Gastrocnemius medialis (tissue), 4 donors: Measurements from ENCODE around the gene TTC9. TPM values are rescaled to one million over a fixed set of nuclear protein-coding genes. Genes with fewer than 3 reads are reported as not detected.

Source experiments
- ATAC-seq, 2 donors: fragments of 150-250 bp; one replicate each; pipeline ENCODE4 v1.9.1; 2016
- DNase-seq, 2 donors: peaks; one replicate each; pipeline ENCODE4 v3.0.0-alpha.2; 2019
- H3K27ac ChIP-seq, 4 donors: fragments of 200-600 bp; sonication (generic); 1 replicate in 1 of 4; 2 replicates in 3 of 4; pipeline ENCODE4 v1.5.1; 2016 to 2018; ENCODE audit warnings: mild to moderate bottlenecking in 2 of 4, moderate library complexity in 1 of 4
- H3K27me3 ChIP-seq, 3 donors: fragments of 200-600 bp; sonication (generic) in 2 of 3; 1 replicate in 1 of 3; 2 replicates in 2 of 3; pipeline versions ENCODE4 v1.5.1 to v1.6.0; 2016 to 2019; ENCODE audit warnings: mild to moderate bottlenecking in 1 of 3, moderate library complexity in 1 of 3
- H3K36me3 ChIP-seq, 2 donors: fragments of 200-600 bp; sonication (generic) in 1 of 2; one replicate each; pipeline ENCODE4 v1.5.1; 2017 to 2018
- H3K4me1 ChIP-seq, 2 donors: fragments of 200-600 bp; sonication (generic) in 1 of 2; one replicate each; pipeline ENCODE4 v1.5.1; 2016 to 2017; ENCODE audit warnings: mild to moderate bottlenecking in 2 of 2
- H3K4me3 ChIP-seq, 4 donors: fragments of 200-600 bp; sonication (generic) in 3 of 4; 1 replicate in 1 of 4; 2 replicates in 3 of 4; pipeline ENCODE4 v1.5.1; 2016 to 2019; ENCODE audit warnings: mild to moderate bottlenecking in 2 of 4
- H3K9me3 ChIP-seq, 3 donors: fragments of 200-600 bp; sonication (generic) in 2 of 3; 1 replicate in 1 of 3; 2 replicates in 2 of 3; pipeline ENCODE4 v1.5.1; 2016 to 2019
- CTCF ChIP-seq, 5 experiments: fragments of 450-650 bp in 3 of 5; fragments of 200-600 bp in 2 of 5; sonication (generic) in 2 of 5; IDR thresholded peaks in 4 of 5; conservative IDR thresholded peaks in 1 of 5; 1 replicate in 4 of 5; 2 replicates in 1 of 5; pipeline ENCODE4 v1.5.1; 2016 to 2019; ENCODE audit warnings: antibody characterized with exemption in 5 of 5, mild to moderate bottlenecking in 3 of 5, moderate library complexity in 3 of 5
- POLR2A ChIP-seq, 2 donors: fragments of 450-650 bp; IDR thresholded peaks; one replicate each; pipeline ENCODE4 v1.6.1; 2017; ENCODE audit warnings: antibody characterized with exemption in 2 of 2, mild to moderate bottlenecking in 2 of 2, moderate library complexity in 2 of 2
- in situ Hi-C, 4 donors: fragments of 200-750 bp; cut with MboI; loops; one replicate each; pipeline versions ENCODE4 v1.15.0 to v1.8.0; 2017; ENCODE audit warnings: low sequenced_read_pairs in 4 of 4
- intact Hi-C: fragments of 100-400 bp; cut with DNase I; formaldehyde crosslinking; loops from one replicate; pipeline ENCODE4 v1.15.1; 2023; ENCODE audit warnings: low total_unique reads
- total RNA-seq, 4 donors: library from RNA; depleted of rRNA; stranded (reverse); fragments of >200 nt; gene quantifications; one replicate each; pipeline versions ENCODE4 v1.1.0 to v1.2.3, GENCODE V29; 2016

TTC9 gene
- total RNA-seq, 4 donors from 2014 or later = 4.4 to 10.8 (median 9.1) TPM

DNA sequence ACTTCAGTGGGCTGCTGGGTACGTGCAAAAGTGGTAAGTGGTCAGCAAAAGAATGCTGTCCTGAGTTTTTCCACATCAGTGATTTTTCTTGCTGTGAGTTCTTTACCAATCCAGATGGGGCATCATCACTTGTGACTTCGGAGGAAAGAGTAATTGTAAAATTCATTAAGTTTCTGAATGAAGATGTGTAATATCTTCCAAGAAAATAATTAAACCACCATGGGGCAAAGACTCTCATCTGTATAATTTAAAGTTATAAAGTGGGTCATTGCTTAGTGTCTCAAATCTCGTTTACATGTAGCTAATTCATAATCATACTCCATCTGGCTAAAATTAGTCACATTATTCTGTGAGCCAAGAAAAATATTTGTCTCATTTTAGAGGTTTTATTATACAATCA lies 30.5 kb upstream of the TTC9 start:
- in situ Hi-C loops (loop anchor here in 1 of 4 donors (25.0 kb wide), 1 partner anchor 351 kb away; no protein-coding TSS in a partner anchor), intact Hi-C loops (no loop called here)
- H3K4me3 ChIP-seq = no peak overlapping the region
- H3K27ac ChIP-seq = no peak overlapping the region
- no peaks in the 10 kb centered on the region for H3K4me1 ChIP-seq
- peaks cover 0 to 5% (median 4%) of the 10 kb centered on the region in 3 donors for H3K27me3 ChIP-seq
- no peaks in the 10 kb centered on the region for H3K9me3 ChIP-seq
- no peak for TF ChIP-seq POLR2A (IDR thresholded peaks at IDR 0.05)
- no peak for TF ChIP-seq CTCF (IDR thresholded peaks at IDR 0.05 in 4 of 5, conservative IDR thresholded peaks at IDR 0.05 in 1 of 5)
- ATAC-seq = no peak
- no peaks in the 10 kb centered on the region for H3K36me3 ChIP-seq
- DNase-seq = no peak

DNA sequence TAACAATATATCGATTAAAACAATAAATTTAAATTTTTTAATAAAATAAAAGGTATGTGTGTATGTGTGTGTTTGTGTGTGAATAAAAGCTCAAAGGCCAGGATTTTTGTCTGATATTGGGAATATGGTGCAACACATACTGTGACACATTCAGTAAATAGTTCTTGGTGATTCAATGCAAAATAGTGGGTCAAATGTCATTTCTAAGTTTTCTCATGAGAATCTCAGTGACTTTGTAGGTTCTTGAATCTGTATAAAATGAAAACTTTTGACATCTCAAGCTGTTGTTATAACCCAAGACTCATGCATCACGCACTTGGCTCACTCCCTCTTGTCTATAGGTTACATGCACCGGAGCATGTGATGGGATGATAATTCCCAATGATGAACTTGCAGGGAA lies 25.1 kb upstream of the TTC9 start:
- Histone ChIP-seq H3K4me1 (no peaks in the 10 kb centered on the region), H3K27me3 (no peaks in the 10 kb centered on the region), H3K27ac (no peak overlapping the region), H3K9me3 (no peaks in the 10 kb centered on the region), H3K4me3 (no peak overlapping the region), H3K36me3 (no peaks in the 10 kb centered on the region)
- intact Hi-C loops = no loop called here
- in situ Hi-C loops = loop anchor here in 1 of 4 donors (25.0 kb wide), 1 partner anchor 346 kb away; no protein-coding TSS in a partner anchor
- TF ChIP-seq POLR2A (IDR thresholded peaks at IDR 0.05) (no peak), CTCF (IDR thresholded peaks at IDR 0.05 in 4 of 5, conservative IDR thresholded peaks at IDR 0.05 in 1 of 5) (no peak)
- DNase-seq (no peak), ATAC-seq (no peak)

GRCh38 chr14:70618314-70618713 lies 23.4 kb upstream of the TTC9 start:
- Histone ChIP-seq H3K27ac (no peak overlapping the region), H3K27me3 (no peaks in the 10 kb centered on the region), H3K9me3 (no peaks in the 10 kb centered on the region), H3K4me3 (no peak overlapping the region), H3K4me1 (no peaks in the 10 kb centered on the region), H3K36me3 (no peaks in the 10 kb centered on the region)
- ATAC-seq (no peak), DNase-seq (no peak)
- in situ Hi-C loops (loop anchor here in 1 of 4 donors (25.0 kb wide), 1 partner anchor 344 kb away; no protein-coding TSS in a partner anchor), intact Hi-C loops (no loop called here)
- TF ChIP-seq POLR2A (IDR thresholded peaks at IDR 0.05) (no peak), CTCF (IDR thresholded peaks at IDR 0.05 in 4 of 5, conservative IDR thresholded peaks at IDR 0.05 in 1 of 5) (no peak)

DNA sequence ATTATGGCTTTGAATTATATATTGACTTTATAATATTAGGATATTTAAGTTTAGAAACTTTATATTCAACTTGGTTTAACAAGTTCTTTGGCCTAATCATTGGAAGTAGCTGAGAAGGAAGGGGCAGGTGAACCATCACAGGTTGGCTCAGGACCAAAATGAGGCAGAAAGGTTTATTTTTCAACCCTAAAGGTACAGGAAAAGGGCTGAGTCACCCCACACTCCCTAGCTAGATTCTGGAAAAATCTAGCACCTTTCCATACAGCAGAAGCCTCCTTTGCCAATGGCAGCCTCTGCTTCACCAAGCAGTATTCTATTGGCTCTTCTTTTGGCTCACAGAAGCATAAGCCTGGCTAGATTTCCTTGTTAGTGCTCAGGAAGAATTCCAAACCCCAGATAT lies 22.0 kb upstream of the TTC9 start:
- Histone ChIP-seq H3K9me3 (no peaks in the 10 kb centered on the region), H3K36me3 (no peaks in the 10 kb centered on the region), H3K4me3 (no peak overlapping the region), H3K27me3 (no peaks in the 10 kb centered on the region), H3K27ac (no peak overlapping the region), H3K4me1 (no peaks in the 10 kb centered on the region)
- in situ Hi-C loops = loop anchor here in 3 of 4 donors (5.0 to 25.0 kb wide), 4 partner anchors 93 to 343 kb away; no protein-coding TSS in a partner anchor
- TF ChIP-seq CTCF (IDR thresholded peaks at IDR 0.05 in 4 of 5, conservative IDR thresholded peaks at IDR 0.05 in 1 of 5) (no peak), POLR2A (IDR thresholded peaks at IDR 0.05) (no peak)
- intact Hi-C loops = no loop called here
- ATAC-seq (no peak), DNase-seq (no peak)
